Measurements from ENCODE around the gene ANKRD1.

The ANKRD1 gene

GRCh38 chr10:90862908-90863514 is 57.9 kb downstream of the ANKRD1 start:
- H3K36me3 ChIP-seq (ENCODE audit: control insufficient read depth in 5 of 5, insufficient read depth in 5 of 5, low read length in 5 of 5), result no peaks in the 10 kb centered on the region
- H3K4me3 ChIP-seq (ENCODE audit: low read depth in 1 of 5, low read length in 5 of 5), result no peak overlapping the region
- peaks cover 0 to 8% (median 5%) of the 10 kb centered on the region in 5 donors for H3K4me1 ChIP-seq (ENCODE audit: control insufficient read depth in 5 of 5, insufficient read depth in 5 of 5, low read length in 5 of 5)
- no peak overlapping the region for H3K27ac ChIP-seq (ENCODE audit: low read depth, low read length)
- no peaks in the 10 kb centered on the region for H3K9me3 ChIP-seq (ENCODE audit: control insufficient read depth in 5 of 5, low read length in 5 of 5)
- H3K27me3 ChIP-seq (ENCODE audit: control insufficient read depth in 5 of 5, insufficient read depth in 4 of 5, low read length in 5 of 5), result peaks cover 0 to 2% (median 0%) of the 10 kb centered on the region in 5 donors
- H3K9ac ChIP-seq (ENCODE audit: low read length in 5 of 5), result no peak overlapping the region
